ENCODE results near the gene PRTN3.

PRTN3 gene

GRCh38 chr19:803686-804418 is 36.9 kb upstream of the PRTN3 start:
- DNase-seq = no peak

DNA sequence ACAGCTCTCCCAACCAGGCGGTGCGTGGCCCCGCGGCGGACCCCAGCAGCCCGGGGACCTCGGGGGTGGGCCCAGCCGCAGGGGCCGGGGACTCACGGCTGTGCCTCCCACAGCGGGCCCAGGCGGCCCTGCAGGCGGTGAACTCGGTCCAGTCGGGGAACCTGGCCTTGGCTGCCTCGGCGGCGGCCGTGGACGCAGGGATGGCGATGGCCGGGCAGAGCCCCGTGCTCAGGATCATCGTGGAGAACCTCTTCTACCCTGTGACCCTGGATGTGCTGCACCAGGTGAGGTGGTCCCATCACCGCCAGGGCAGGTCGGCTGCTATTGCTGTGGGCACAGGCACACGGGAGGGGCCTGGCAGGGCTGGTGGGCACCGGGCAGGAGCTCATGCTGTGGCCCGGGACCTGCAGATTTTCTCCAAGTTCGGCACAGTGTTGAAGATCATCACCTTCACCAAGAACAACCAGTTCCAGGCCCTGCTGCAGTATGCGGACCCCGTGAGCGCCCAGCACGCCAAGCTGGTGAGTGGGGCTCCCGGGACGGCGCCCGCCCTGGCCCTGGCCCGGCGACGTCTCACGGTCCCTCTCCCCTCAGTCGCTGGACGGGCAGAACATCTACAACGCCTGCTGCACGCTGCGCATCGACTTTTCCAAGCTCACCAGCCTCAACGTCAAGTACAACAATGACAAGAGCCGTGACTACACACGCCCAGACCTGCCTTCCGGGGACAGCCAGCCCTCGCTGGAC is 36.2 kb upstream of the PRTN3 start:
- no peak for DNase-seq

GRCh38 chr19:805166-805551 is 35.6 kb upstream of the PRTN3 start:
- DNase-seq = no peak

DNA sequence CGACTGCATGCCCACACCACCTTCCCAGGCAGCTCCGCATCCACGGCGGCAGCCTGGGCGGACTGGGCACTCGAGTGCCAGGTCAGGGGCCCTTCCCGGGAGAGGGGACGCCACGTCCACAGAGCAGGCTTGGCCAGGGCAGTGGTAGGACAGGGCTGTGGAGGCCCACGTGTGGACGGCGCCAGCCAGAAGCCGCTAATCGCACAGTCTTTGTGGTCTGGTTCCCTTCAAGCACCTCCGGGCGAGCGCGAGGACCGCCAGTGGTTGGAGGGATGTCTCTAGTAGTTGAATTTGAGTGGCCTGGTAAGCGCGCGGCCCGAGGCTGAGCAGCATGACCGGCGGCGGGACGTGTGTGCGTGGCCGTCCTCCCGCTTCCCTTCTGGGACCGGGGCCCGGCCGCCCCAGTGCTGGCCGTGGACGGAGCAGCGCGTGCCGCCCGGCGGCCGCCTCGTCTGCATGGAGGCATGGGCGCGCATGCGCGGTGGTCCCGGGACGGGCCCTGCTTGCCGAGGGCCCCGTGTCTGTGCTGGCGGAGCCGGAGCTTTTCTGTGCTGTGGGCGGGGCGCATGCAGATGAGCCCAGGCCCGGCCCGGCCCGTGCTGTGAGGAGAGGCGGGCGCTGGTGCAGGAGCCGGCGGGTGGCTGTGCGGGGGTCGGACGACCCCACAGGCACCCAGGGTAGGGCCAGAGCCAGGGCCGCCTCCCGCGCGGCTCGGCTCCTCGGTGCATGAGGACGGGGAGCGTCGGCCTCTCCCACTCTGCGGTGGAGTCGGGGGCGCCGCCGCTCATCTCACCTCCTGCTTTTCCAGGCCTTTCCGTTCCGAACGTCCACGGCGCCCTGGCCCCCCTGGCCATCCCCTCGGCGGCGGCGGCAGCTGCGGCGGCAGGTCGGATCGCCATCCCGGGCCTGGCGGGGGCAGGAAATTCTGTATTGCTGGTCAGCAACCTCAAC is 34.9 kb upstream of the PRTN3 start:
- no peak for DNase-seq

DNA sequence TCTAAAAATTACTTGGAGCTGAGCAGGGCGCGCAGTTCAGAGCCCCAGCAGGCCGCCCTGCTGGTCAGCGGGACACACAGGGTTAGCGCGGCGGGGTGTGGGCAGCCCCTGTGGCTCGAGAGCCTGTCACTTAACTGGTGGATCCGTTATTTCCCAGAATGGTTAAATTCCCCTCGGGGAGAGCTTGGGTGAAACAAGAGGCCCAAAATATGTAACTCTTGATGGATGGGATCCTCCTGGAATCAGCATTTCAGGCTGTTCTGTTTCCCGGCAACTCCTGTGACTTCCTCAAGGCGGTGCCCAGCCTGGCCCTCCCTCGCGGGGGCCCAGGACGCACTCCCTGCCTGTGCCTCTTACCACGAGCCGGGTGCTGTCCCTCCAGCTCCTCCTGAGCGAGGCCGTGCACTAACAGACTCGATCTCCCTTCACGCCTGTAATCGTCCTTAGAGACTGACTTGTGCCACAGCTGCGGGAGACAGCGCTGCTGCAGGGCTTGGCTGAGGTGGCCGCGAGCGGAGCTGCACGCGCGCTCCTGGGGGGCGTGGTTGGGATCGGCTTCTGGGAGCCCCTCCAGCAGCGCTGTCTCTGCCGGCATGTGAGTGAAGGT is 33.9 kb upstream of the PRTN3 start:
- no peak for DNase-seq

- DNase-seq = no peak
These were observed 33.0 kb upstream of the PRTN3 start for GRCh38 chr19:807627-808422.

GRCh38 chr19:808423-808775 is 32.4 kb upstream of the PRTN3 start:
- no peak for DNase-seq

DNA sequence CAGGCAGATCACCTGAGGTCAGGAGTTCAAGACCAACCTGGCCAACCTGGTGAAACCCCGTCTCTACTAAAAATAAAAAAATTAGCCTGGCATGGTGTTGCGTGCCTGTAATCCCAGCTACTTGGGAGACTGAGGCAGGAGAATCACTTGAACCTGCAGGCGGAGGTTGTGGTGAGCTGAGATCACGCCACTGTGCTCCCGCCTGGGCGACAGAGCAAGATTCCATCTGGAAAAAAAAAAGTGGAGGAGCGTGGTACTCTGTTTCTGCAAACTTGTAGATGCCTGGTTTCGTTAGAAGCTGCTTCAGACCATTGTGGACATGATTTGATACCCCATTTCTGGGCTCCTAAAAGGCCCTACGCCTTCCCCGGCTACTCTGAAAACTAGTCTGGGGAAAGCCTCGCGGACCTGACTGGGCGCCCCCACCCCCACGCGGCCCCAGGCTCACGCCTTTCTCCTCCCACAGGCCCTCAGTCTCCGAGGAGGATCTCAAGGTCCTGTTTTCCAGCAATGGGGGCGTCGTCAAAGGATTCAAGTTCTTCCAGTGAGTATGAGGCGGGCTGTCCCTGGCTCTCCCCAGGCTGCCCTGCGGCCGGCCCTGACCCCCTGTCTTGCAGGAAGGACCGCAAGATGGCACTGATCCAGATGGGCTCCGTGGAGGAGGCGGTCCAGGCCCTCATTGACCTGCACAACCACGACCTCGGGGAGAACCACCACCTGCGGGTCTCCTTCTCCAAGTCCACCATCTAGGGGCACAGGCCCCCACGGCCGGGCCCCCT is 30.5 kb upstream of the PRTN3 start:
- no peak for DNase-seq

- DNase-seq = no peak
These were observed 29.8 kb upstream of the PRTN3 start for GRCh38 chr19:810883-811489.

DNA sequence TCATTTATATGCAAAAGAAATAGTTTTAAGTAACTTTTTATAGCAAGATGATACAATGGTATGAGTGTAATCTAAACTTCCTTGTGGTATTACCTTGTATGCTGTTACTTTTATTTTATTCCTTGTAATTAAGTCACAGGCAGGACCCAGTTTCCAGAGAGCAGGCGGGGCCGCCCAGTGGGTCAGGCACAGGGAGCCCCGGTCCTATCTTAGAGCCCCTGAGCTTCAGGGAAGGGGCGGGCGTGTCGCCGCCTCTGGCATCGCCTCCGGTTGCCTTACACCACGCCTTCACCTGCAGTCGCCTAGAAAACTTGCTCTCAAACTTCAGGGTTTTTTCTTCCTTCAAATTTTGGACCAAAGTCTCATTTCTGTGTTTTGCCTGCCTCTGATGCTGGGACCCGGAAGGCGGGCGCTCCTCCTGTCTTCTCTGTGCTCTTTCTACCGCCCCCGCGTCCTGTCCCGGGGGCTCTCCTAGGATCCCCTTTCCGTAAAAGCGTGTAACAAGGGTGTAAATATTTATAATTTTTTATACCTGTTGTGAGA is 29.2 kb upstream of the PRTN3 start:
- no peak for DNase-seq

- DNase-seq = no peak
These were observed 28.6 kb upstream of the PRTN3 start for GRCh38 chr19:812049-812746.

DNA sequence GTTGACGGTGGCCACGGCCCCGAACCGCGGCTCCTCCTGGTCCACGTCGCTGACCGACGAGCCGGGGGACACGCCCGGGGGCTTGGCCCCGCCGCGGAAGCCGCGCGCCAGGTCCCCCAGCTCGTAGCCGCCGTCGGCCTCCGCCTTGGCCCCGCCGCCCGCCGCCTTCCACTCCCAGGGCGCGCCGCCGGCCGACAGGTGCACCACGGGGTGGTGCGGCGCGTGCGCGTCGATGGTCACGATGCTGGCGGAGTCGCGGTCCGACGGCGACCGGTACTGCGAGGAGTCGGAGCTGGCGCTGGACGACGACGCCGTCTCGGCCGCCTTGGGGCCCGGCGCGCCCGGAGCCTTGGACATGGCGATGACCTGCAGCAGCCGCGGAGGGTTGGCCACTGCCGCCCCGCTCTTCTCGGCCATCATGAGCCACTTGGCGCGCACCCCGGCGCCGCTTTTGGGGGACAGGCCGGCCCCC is 28.0 kb upstream of the PRTN3 start:
- no peak for DNase-seq

DNA sequence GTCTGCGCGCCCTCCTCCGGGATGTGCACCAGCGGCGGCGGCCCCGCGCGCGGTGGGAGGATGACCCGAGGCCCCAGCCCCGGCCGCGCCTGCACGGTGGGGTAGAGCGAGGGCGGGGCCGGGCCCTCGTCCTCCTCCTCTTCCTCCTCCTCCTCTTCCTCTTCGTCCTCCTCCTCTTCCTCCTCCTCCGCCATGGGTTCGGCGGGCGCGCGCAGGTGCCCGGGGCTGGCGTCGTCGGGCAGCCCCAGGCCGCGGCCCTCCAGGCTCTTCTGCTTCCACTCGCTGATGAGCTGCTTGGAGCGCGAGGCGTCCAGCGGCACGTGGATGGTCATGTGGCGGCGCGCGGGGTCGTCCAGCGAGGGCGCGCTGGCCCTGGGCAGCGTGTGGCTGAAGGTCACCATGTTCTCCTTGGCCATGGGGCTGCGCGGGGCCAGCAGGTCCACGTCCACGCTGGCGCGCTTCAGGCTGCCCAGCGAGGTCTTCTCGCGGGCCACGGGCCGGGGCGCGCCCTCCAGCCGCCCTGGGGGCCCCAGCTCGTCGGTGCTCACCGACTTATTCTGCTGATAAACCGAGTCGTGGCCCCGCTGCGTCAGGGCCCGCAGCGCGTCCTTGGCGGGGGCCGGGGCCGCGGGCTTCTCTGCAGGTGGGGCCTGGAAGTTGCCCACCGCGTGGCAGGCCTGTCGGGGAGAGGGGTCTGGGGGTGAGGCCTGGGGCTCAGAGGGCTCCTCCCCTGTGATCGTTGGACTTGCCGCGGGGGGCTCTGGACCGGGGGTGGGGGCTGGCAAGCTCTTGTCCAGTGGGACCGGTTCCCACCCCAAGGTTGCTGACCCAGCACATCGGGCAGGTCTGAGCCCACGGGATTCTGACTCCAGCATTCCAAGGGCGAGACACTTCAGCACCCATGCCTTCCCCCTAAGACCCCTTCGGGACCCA is 27.3 kb upstream of the PRTN3 start:
- DNase-seq = no peak

- DNase-seq = no peak
These were observed 26.4 kb upstream of the PRTN3 start for GRCh38 chr19:814152-815078.

GRCh38 chr19:815079-815774 is 25.6 kb upstream of the PRTN3 start:
- DNase-seq = no peak

- no peak for DNase-seq
These were observed 24.9 kb upstream of the PRTN3 start for GRCh38 chr19:815775-816499.
